C4-2B (cell line): ENCODE results near the gene LRRC71.

Experiments
- H3K27ac ChIP-seq: fragments of 450-650 bp; 2 replicates; pipeline ENCODE4 v1.5.1; 2017
- CTCF ChIP-seq: fragments of 450-650 bp; conservative IDR thresholded peaks from 2 replicates; pipeline ENCODE4 v1.5.1; 2017; ENCODE audit warnings: mild to moderate bottlenecking
- ZFX ChIP-seq: fragments of 450-650 bp; IDR thresholded peaks from 2 replicates; pipeline ENCODE4 v1.6.1; 2017

LRRC71 gene

GRCh38 chr1:156908541-156908940 lies 11.9 kb upstream of the LRRC71 start:
- no peak overlapping the region for H3K27ac ChIP-seq
- TF ChIP-seq ZFX, result no peak
- no peak for TF ChIP-seq CTCF

- TF ChIP-seq CTCF (no peak), ZFX (no peak)
- H3K27ac ChIP-seq, result no peak overlapping the region
Measured at GRCh38 chr1:156908955-156909354, 11.5 kb upstream of the LRRC71 start.

GRCh38 chr1:156909671-156910070 lies 10.8 kb upstream of the LRRC71 start:
- no peak for TF ChIP-seq ZFX
- TF ChIP-seq CTCF, result no peak
- no peak overlapping the region for H3K27ac ChIP-seq

- no peak overlapping the region for H3K27ac ChIP-seq
- TF ChIP-seq CTCF (peak; percentile 98), ZFX (no peak)
Measured at GRCh38 chr1:156910309-156910782, 10.1 kb upstream of the LRRC71 start.

GRCh38 chr1:156911577-156912298 lies 8.7 kb upstream of the LRRC71 start:
- TF ChIP-seq ZFX (no peak), CTCF (no peak)
- no peak overlapping the region for H3K27ac ChIP-seq

GRCh38 chr1:156912310-156912709 lies 8.1 kb upstream of the LRRC71 start:
- H3K27ac ChIP-seq, result no peak overlapping the region
- TF ChIP-seq CTCF (no peak), ZFX (no peak)

- TF ChIP-seq ZFX (no peak), CTCF (no peak; the same call in 1 of the 2 replicates)
- no peak overlapping the region for H3K27ac ChIP-seq
Measured at GRCh38 chr1:156912861-156913808, 7.3 kb upstream of the LRRC71 start.
